GM20000 (cell line): ENCODE data around the gene DPP10.

ENCODE experiments used
- DNase-seq: peaks from one replicate; pipeline ENCODE4 v3.0.0; 2012; ENCODE audit warnings: low spot score
- TF ChIP-seq, protein P1 (sequence below): IDR thresholded peaks from 2 replicates; pipeline ENCODE4 v1.5.1; 2012; ENCODE audit warnings: mild to moderate bottlenecking, control low read depth; ENCODE audit errors: extremely low read depth, missing control alignments

The DPP10 gene

DNA sequence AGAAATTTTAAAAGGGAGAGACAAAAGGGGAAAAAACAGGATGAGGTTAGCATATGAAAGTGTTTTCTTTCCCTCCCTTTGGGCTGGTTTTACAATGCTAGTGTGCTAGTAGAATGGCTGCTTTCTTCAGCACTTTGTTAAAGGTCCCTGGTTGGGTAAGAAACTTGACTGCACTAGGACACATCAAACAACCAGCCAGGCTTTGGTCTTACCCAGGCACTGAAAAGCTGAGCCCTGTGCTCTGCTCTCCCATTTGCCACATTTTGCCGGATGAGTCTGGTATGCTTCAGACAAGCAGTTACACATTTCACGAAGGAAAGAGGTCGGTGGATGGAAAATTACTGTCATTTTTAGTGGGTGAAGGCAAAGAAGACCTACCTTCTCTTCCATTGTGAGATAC lies 242.0 kb downstream of the DPP10 start:
- DNase-seq, result no peak
- TF ChIP-seq, protein P1, sequence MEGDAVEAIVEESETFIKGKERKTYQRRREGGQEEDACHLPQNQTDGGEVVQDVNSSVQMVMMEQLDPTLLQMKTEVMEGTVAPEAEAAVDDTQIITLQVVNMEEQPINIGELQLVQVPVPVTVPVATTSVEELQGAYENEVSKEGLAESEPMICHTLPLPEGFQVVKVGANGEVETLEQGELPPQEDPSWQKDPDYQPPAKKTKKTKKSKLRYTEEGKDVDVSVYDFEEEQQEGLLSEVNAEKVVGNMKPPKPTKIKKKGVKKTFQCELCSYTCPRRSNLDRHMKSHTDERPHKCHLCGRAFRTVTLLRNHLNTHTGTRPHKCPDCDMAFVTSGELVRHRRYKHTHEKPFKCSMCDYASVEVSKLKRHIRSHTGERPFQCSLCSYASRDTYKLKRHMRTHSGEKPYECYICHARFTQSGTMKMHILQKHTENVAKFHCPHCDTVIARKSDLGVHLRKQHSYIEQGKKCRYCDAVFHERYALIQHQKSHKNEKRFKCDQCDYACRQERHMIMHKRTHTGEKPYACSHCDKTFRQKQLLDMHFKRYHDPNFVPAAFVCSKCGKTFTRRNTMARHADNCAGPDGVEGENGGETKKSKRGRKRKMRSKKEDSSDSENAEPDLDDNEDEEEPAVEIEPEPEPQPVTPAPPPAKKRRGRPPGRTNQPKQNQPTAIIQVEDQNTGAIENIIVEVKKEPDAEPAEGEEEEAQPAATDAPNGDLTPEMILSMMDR, result no peak

DNA sequence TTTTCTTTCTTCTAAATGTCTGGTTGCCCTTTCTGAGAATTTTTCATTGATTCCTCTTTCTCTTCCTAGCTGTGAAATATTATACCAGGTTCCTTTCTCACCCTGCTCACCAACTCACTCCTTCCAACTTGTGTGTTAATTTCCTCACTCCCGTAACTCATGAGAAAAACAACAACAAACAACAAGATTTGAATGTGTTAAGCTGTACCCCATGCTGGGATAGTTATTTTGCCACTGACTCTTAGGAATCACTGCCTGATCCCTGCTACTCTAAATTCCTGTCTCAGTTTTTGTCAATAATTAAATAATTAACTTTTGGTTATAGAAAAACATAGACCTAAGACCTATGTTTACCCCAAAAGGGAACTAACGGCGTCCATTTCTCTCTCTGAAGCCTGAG lies 242.7 kb downstream of the DPP10 start:
- no peak for DNase-seq
- TF ChIP-seq, protein P1, result no peak

DNA sequence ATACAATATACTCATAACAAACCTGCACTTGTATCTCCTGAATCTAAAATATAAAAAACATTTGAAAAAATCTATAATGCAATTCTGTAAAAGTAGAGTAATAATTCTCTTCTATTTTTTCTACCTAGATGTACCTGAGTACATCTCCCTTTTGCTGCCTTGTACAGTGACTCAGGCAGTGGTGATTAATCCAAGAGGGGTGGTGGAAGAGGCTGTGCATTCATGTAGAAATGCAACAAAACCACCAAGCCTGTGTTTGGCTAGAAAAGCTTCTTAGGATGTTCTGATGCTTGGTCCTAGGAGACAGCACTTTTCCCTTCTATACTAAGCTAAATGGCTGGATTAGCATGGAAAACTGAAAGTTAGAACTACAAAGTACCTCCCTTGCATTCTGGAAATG lies 245.8 kb downstream of the DPP10 start:
- DNase-seq, result no peak
- TF ChIP-seq, protein P1, result no peak

DNA sequence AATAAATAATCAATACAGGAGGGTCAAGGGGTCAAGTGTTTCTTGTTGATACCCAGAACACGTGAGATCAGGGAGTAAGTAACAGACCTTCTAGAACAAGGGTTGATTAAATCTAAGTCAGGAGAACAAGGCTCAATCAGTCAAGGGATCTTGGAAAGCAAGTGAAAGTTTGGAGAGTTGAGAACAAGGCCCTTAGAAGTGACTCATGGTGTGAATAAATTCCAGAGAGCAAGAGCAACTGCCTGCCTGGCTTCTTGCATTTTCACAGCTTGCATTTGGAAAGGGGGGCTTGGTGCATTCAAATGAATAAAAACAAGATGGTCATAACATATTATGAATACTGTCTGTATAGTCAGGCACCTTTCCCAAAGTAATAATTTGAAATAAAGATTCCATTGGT lies 256.1 kb downstream of the DPP10 start:
- TF ChIP-seq, protein P1, result no peak
- no peak for DNase-seq

DNA sequence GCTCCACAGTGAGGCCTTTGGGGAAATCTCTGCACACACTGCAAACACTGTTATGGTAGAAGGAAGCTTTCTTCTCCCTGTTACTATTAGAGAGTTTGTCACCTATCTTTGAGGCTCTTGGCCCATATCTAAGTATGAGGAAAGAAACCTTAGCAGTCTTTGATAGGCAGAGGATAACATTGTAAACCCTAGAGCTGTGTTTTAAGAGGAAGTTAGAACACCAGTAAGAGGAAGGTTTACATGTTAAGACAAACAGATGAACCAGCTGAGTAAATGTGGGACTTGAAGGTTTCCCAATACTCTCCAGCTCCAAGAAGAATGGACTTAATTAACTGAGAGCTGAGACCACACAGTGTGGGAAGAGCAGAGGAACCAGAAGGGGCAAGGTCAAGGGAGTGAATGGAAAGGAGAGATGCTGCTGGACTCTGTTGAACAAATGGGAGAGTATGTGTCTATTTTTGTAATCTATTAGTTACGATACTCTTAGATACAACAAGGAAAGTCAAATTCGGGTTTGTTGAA lies 257.0 kb downstream of the DPP10 start:
- TF ChIP-seq, protein P1, result no peak
- DNase-seq, result no peak

DNA sequence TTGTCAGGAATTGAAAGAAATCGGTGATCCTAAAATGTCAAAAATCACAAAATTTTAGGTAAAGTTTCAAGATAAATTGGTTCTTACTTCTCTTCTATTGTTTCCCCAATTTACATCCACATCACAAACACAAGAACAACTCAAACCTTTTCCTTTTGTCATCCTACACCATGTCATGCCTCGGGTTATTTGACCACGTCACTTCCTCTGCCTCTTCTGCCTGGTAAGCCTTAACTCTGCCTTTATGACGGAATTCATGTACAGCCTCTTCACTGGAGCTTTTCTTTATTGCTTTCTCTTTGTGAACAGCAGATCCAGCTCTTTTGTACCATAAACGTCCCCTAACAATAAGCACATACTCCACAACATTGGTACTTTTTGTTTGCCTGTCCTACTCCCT lies 258.0 kb downstream of the DPP10 start:
- no peak for DNase-seq
- TF ChIP-seq, protein P1, result no peak

DNA sequence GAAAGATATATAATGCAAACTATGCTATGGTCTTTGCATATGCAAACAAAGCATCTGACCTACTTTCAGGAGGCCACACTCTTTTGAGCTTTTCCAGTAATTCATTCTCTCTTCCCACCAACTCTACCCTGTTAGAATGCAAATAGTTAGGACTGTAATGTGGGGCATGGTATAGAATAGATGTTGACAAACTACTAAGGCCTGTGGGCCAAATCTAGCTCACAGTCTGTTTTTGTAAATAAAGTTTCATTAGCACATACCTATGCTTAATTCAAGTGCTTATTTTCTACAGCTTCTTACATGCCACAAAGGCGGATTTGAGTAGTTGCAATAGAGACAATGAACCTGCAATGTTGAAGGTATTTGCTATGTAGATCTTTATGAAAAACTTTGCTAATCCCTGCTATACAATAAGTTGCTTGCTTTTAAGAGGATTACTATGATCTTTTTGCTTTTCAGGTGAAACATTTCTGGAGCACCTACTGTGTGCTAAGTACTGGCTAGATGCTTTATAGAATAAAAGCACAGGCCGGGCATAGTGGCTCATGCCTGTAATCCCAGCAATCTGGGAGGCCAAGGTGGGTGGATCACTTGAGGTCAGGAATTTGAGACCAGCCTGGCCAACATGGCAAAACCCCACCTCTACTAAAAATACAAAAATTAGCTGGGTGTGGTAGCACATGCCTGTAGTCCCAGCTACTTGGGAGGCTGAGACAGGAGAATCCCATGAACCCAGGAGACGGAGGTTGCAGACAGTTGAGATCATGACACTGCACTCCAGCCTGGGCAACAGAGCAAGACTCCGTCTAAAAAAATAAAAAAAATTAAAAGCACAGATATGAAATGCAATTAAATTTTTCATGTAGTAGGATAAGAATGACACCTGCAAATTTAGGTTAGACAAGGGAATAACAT lies 267.8 kb downstream of the DPP10 start:
- no peak for DNase-seq
- TF ChIP-seq, protein P1, result no peak
